ENCODE results near the gene OPN3. TPM values are rescaled to one million over a fixed set of nuclear protein-coding genes. Genes with fewer than 3 reads are reported as not detected.

Gene OPN3
- total and polyA plus RNA-seq, 3 experiments from 2014 or later, result 6.7 to 17.6 (median 7.0) TPM

- no peak overlapping the region for H3K27ac Mint-ChIP-seq
- H3K4me3 ChIP-seq (ENCODE audit: low read length), result no peak overlapping the region
- H3K36me3 Mint-ChIP-seq, result no peaks in the 10 kb centered on the region
Observed at GRCh38 chr1:241658081-241658793, 18.1 kb upstream of the OPN3 start.

DNA sequence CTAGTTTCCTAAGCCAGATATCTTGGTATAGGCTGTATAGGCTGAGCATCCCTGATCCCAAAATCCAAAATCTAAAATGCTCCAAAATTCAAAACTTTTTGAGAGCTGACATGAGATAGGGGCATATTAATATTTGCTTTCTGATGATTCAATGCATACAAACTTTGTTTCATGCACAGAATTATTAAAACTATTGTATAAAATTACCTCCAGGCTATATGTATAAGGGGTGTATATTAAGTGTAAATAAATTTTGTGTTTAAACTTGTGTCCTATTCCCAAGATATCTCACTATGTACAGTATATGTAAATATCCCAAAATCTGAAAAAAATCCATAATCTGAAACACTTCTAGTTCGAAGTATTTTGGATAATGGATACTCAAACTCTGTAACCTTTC lies 14.5 kb upstream of the OPN3 start:
- Histone ChIP-seq H3K36me3 (ENCODE audit: insufficient read depth, low read length) (no peaks in the 10 kb centered on the region), H3K4me3 (ENCODE audit: low read length) (no peak overlapping the region), H3K27ac (ENCODE audit: low read depth, low read length) (no peak overlapping the region), H3K4me1 (ENCODE audit: insufficient read depth, low read length) (no peaks in the 10 kb centered on the region), H3K27me3 (ENCODE audit: insufficient read depth, low read length, poor library complexity, severe bottlenecking) (no peaks in the 10 kb centered on the region), H3K9me3 (ENCODE audit: low read length) (no peaks in the 10 kb centered on the region)
- H3K4me3 Mint-ChIP-seq, result no peak overlapping the region
- H3K4me1 Mint-ChIP-seq, result no peaks in the 10 kb centered on the region
- H3K27me3 Mint-ChIP-seq, result peaks cover 5 to 38% of the 10 kb centered on the region in 2 donors
- no peaks in the 10 kb centered on the region for H3K36me3 Mint-ChIP-seq
- peaks cover 0 to 2% (median 0%) of the 10 kb centered on the region in 5 donors for H3K9me3 Mint-ChIP-seq
- ChIA-PET CTCF (interaction anchor here (1.0 to 1.3 kb wide), 2 partner anchors 11 to 22 kb away, joined by 3 read pairs; no protein-coding TSS in a partner anchor), POLR2A (no interaction called here)
- H3K27ac Mint-ChIP-seq, result no peak overlapping the region
- no peak for DNase-seq

More at GRCh38 chr1:241658081-241658793, 18.1 kb upstream of the OPN3 start:
- Histone ChIP-seq H3K4me1 (ENCODE audit: insufficient read depth, low read length) (no peaks in the 10 kb centered on the region), H3K36me3 (ENCODE audit: insufficient read depth, low read length) (no peaks in the 10 kb centered on the region), H3K27me3 (ENCODE audit: insufficient read depth, low read length, poor library complexity, severe bottlenecking) (no peaks in the 10 kb centered on the region), H3K27ac (ENCODE audit: low read depth, low read length) (no peak overlapping the region), H3K9me3 (ENCODE audit: low read length) (no peaks in the 10 kb centered on the region)
- POLR2A ChIA-PET, result no interaction called here
- Mint-ChIP-seq H3K27me3 (peaks cover 15 to 33% of the 10 kb centered on the region in 2 donors), H3K9me3 (peaks cover 0 to 2% (median 0%) of the 10 kb centered on the region in 5 donors), H3K4me1 (no peaks in the 10 kb centered on the region), H3K4me3 (no peak overlapping the region)
- no peak for DNase-seq
- CTCF ChIA-PET, result no interaction called here

GRCh38 chr1:241654019-241654418 lies 13.8 kb upstream of the OPN3 start:
- CTCF ChIA-PET, result interaction anchor here (1.0 to 1.3 kb wide), 2 partner anchors 11 to 23 kb away, joined by 3 read pairs; no protein-coding TSS in a partner anchor
- peaks cover 3 to 33% of the 10 kb centered on the region in 2 donors for H3K27me3 Mint-ChIP-seq
- H3K36me3 Mint-ChIP-seq, result no peaks in the 10 kb centered on the region

GRCh38 chr1:241652012-241652411 lies 11.8 kb upstream of the OPN3 start, which contains the start of gene WDR64:
TSS of gene WDR64 (plus strand) at chr1:241652281. CDS start at chr1:241652485, 204 bp downstream.
- H3K9me3 Mint-ChIP-seq, result peaks cover 0 to 2% (median 0%) of the 10 kb centered on the region in 5 donors
- H3K4me3 Mint-ChIP-seq, result no peak within 1 kb of the TSS
- ChIA-PET CTCF (no interaction called here), POLR2A (no interaction called here)
- Histone ChIP-seq H3K9me3 (ENCODE audit: low read length) (no peaks in the 10 kb centered on the region), H3K4me1 (ENCODE audit: insufficient read depth, low read length) (no peaks in the 10 kb centered on the region), H3K4me3 (ENCODE audit: low read length) (no peak within 1 kb of the TSS), H3K36me3 (ENCODE audit: insufficient read depth, low read length) (no peaks in the 10 kb centered on the region), H3K27ac (ENCODE audit: low read depth, low read length) (no peak within 1 kb of the TSS), H3K27me3 (ENCODE audit: insufficient read depth, low read length, poor library complexity, severe bottlenecking) (no peaks in the 10 kb centered on the region)
- no peak within 1 kb of the TSS for H3K27ac Mint-ChIP-seq
- no peaks in the 10 kb centered on the region for H3K36me3 Mint-ChIP-seq
- H3K27me3 Mint-ChIP-seq, result peaks cover 0 to 21% of the 10 kb centered on the region in 2 donors
- no peak for DNase-seq
- no peaks in the 10 kb centered on the region for H3K4me1 Mint-ChIP-seq

More at GRCh38 chr1:241654019-241654418, 13.8 kb upstream of the OPN3 start:
- Histone ChIP-seq H3K27ac (ENCODE audit: low read depth, low read length) (no peak overlapping the region), H3K4me3 (ENCODE audit: low read length) (no peak overlapping the region), H3K9me3 (ENCODE audit: low read length) (no peaks in the 10 kb centered on the region), H3K36me3 (ENCODE audit: insufficient read depth, low read length) (no peaks in the 10 kb centered on the region), H3K4me1 (ENCODE audit: insufficient read depth, low read length) (no peaks in the 10 kb centered on the region), H3K27me3 (ENCODE audit: insufficient read depth, low read length, poor library complexity, severe bottlenecking) (no peaks in the 10 kb centered on the region)
- POLR2A ChIA-PET, result no interaction called here
- Mint-ChIP-seq H3K4me1 (no peaks in the 10 kb centered on the region), H3K9me3 (peaks cover 0 to 3% (median 0%) of the 10 kb centered on the region in 5 donors), H3K4me3 (no peak overlapping the region), H3K27ac (no peak overlapping the region)
- DNase-seq, result no peak

DNA sequence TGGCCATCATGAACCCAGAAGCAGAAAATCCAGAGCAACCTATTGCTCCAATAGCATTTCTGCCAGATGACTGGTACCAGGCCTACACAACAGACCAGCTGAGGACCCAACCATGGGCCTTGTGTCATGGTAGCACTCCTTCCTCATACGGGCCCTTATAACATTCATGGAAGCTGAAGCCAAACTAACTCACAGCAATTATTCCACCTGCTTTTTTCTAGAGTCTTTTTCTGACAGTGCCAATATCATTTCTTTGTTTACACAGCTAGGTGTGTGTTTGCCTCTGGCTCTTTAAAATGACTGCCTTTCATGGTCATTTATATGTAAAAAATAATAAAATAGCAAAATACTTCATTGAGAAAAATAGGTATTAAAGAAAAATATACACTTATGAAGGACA lies 8.0 kb upstream of the OPN3 start:
- CTCF ChIA-PET, result no interaction called here
- H3K4me1 Mint-ChIP-seq, result no peaks in the 10 kb centered on the region

GRCh38 chr1:241647658-241648057 lies 7.5 kb upstream of the OPN3 start:
- Histone ChIP-seq H3K4me3 (ENCODE audit: low read length) (no peak overlapping the region), H3K36me3 (ENCODE audit: insufficient read depth, low read length) (no peaks in the 10 kb centered on the region), H3K4me1 (ENCODE audit: insufficient read depth, low read length) (no peaks in the 10 kb centered on the region), H3K27ac (ENCODE audit: low read depth, low read length) (no peak overlapping the region), H3K27me3 (ENCODE audit: insufficient read depth, low read length, poor library complexity, severe bottlenecking) (no peaks in the 10 kb centered on the region), H3K9me3 (ENCODE audit: low read length) (no peaks in the 10 kb centered on the region)
- POLR2A ChIA-PET, result no interaction called here
- H3K4me1 Mint-ChIP-seq, result no peaks in the 10 kb centered on the region
- no peak overlapping the region for H3K27ac Mint-ChIP-seq
- no peaks in the 10 kb centered on the region for H3K36me3 Mint-ChIP-seq
- DNase-seq, result no peak
- H3K27me3 Mint-ChIP-seq, result peaks cover 0 to 5% of the 10 kb centered on the region in 2 donors
- H3K4me3 Mint-ChIP-seq, result no peak overlapping the region
- CTCF ChIA-PET, result no interaction called here
- H3K9me3 Mint-ChIP-seq, result peaks cover 0 to 3% (median 0%) of the 10 kb centered on the region in 5 donors

More for the DNA sequence above, 8.0 kb upstream of the OPN3 start:
- no peaks in the 10 kb centered on the region for H3K27me3 ChIP-seq (ENCODE audit: insufficient read depth, low read length, poor library complexity, severe bottlenecking)
- no peaks in the 10 kb centered on the region for H3K4me1 ChIP-seq (ENCODE audit: insufficient read depth, low read length)
- no peak for DNase-seq
- H3K27me3 Mint-ChIP-seq, result peaks cover 0 to 5% of the 10 kb centered on the region in 2 donors
- H3K9me3 ChIP-seq (ENCODE audit: low read length), result no peaks in the 10 kb centered on the region
- H3K36me3 ChIP-seq (ENCODE audit: insufficient read depth, low read length), result no peaks in the 10 kb centered on the region
- H3K4me3 Mint-ChIP-seq, result no peak overlapping the region
- no peak overlapping the region for H3K27ac Mint-ChIP-seq
- no peaks in the 10 kb centered on the region for H3K36me3 Mint-ChIP-seq
- H3K9me3 Mint-ChIP-seq, result peaks cover 0 to 3% (median 0%) of the 10 kb centered on the region in 5 donors
- no peak overlapping the region for H3K27ac ChIP-seq (ENCODE audit: low read depth, low read length)
- no peak overlapping the region for H3K4me3 ChIP-seq (ENCODE audit: low read length)
- POLR2A ChIA-PET, result no interaction called here

GRCh38 chr1:241646201-241646600 lies 6.0 kb upstream of the OPN3 start:
- Histone ChIP-seq H3K4me1 (ENCODE audit: insufficient read depth, low read length) (no peaks in the 10 kb centered on the region), H3K9me3 (ENCODE audit: low read length) (no peaks in the 10 kb centered on the region), H3K27ac (ENCODE audit: low read depth, low read length) (no peak overlapping the region), H3K4me3 (ENCODE audit: low read length) (no peak overlapping the region), H3K36me3 (ENCODE audit: insufficient read depth, low read length) (no peaks in the 10 kb centered on the region), H3K27me3 (ENCODE audit: insufficient read depth, low read length, poor library complexity, severe bottlenecking) (no peaks in the 10 kb centered on the region)
- peaks cover 0 to 10% (median 0%) of the 10 kb centered on the region in 5 donors for H3K9me3 Mint-ChIP-seq
- ChIA-PET POLR2A (no interaction called here), CTCF (no interaction called here)
- H3K4me3 Mint-ChIP-seq, result no peak overlapping the region
- peaks cover 0 to under 1% (median 0%) of the 10 kb centered on the region in 3 donors for H3K4me1 Mint-ChIP-seq
- DNase-seq, result no peak
- no peak overlapping the region for H3K27ac Mint-ChIP-seq
- no peaks in the 10 kb centered on the region for H3K36me3 Mint-ChIP-seq
- peaks cover 0 to 5% of the 10 kb centered on the region in 2 donors for H3K27me3 Mint-ChIP-seq

DNA sequence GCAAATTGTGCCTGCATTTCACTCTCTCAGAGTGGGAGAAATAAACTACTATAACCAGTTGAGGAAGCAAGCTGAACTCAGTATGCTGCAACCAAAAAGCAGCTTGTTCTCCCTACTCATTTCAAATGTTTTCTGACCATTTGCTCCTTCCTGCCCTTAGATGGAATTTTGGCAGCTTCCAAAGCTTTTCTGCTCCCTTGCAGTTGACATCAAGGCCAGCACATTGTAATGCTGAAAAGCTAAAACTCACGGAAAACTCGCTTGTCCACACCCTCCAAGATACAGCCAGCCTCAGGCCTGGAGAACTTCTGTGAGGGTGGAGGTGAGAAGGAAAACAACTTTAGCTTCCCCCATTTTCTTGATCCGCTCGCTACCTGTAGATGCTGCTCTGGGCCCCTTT lies 5.0 kb upstream of the OPN3 start:
- ChIA-PET POLR2A (no interaction called here), CTCF (no interaction called here)
- Histone ChIP-seq H3K27me3 (ENCODE audit: insufficient read depth, low read length, poor library complexity, severe bottlenecking) (no peaks in the 10 kb centered on the region), H3K4me1 (ENCODE audit: insufficient read depth, low read length) (peaks cover 5% of the 10 kb centered on the region), H3K4me3 (ENCODE audit: low read length) (no peak overlapping the region), H3K27ac (ENCODE audit: low read depth, low read length) (no peak overlapping the region), H3K9me3 (ENCODE audit: low read length) (no peaks in the 10 kb centered on the region), H3K36me3 (ENCODE audit: insufficient read depth, low read length) (no peaks in the 10 kb centered on the region)
- Mint-ChIP-seq H3K4me1 (peaks cover 4 to 8% (median 8%) of the 10 kb centered on the region in 3 donors), H3K27me3 (peaks cover 0 to 3% of the 10 kb centered on the region in 2 donors), H3K9me3 (peaks cover 0 to 10% (median 0%) of the 10 kb centered on the region in 5 donors), H3K27ac (no peak overlapping the region), H3K4me3 (no peak overlapping the region), H3K36me3 (no peaks in the 10 kb centered on the region)
- no peak for DNase-seq
